HG03108 (cell line): Measurements from ENCODE around the gene INKA1.
"Not testable (repeated sequence)": the region's sequence is repeated elsewhere in the genome, so short reads cannot be mapped to it uniquely, and the experiment has no call there.

Experiments used
- ATAC-seq: cut with Tn5 transposase; IDR thresholded peaks from one replicate; pipeline ENCODE4 v1.9.1; 2021; ENCODE audit warnings: moderate library complexity; ENCODE audit not compliant: unreplicated experiment

The INKA1 gene

DNA sequence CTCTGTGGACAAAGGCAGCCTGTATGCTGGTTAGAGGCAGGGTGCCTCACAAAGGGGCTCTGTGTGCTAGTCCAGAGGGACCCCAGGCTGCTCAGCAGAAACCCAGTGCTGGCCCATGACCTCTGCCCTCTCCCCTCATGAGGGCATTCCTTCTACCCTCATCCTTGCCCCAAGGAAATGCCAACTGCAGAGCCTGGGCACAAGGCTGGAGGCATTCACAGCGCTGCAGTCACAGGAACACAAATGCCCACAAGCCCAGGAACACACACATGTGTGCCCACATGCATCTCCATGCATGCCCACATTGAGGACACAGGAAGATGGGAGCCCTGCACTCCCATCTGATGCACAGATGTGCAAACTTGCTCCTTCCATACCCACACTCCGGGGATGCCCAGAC, 3.8 kb downstream of the INKA1 start:
- no peak for ATAC-seq

- no peak for ATAC-seq
Measured at GRCh38 chr3:49807431-49808114, 4.5 kb downstream of the INKA1 start.

GRCh38 chr3:49812916-49813496, 9.9 kb downstream of the INKA1 start:
- ATAC-seq, result no peak

GRCh38 chr3:49813497-49814174, 10.6 kb downstream of the INKA1 start, which contains the start of gene UBA7:
Gene UBA7 (minus strand): TSS chr3:49813953. CDS start chr3:49813787, 166 bp downstream.
- peak; percentile 88 for ATAC-seq

- ATAC-seq, result not testable (repeated sequence)
Measured at GRCh38 chr3:49823131-49823530, 20.1 kb downstream of the INKA1 start.

- no peak for ATAC-seq
Measured at GRCh38 chr3:49826016-49826415, 23.0 kb downstream of the INKA1 start.

DNA sequence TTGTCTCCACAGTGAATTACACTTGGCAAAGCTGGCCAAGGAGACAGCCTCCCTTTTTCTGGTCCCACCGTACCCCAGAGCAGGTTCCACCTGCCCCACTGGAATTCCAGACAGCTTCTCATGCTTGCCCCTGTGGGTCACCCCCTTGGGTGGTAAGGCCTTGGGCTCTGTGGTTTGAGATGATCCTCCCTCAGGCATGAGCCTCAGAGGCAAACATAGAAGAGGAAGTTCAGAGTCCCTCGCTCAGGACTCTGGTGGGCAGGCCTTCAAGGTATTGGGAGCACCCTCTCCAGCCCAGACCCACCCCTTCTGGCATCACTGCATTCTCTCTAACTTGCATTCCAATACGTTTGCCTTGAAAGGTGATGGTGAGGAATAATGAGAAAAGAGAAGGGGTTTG, 28.3 kb downstream of the INKA1 start:
- no peak for ATAC-seq

GRCh38 chr3:49839193-49839809, 36.2 kb downstream of the INKA1 start:
- ATAC-seq, result no peak

GRCh38 chr3:49840388-49840787, 37.3 kb downstream of the INKA1 start:
- ATAC-seq, result no peak

DNA sequence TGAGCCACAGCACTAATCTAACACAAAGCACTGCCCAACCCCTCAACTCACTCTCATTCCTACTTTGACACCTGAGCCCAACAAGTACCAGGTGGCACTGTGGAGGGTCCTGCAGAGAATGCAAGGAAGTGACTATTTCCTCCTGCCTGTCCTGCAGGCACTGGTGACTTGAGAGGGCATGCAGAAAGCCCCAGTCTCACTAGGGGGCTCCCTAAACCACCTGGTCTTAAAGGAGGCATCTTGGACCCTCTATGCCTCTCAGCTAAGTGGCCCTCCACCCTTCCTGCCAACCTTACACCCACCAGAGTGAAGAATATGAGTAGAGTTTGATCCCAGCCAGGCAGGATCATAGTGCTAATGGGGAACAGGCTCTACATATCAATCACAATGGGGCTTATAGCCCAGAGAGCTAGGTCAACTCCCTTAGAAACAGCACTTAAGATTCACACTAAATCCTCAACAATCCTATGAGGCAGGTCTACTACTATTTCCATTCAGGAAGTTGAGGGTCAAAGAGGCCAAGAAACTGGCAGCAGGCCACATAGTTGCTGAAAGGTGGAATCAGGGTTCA, 38.1 kb downstream of the INKA1 start:
- ATAC-seq, result no peak

DNA sequence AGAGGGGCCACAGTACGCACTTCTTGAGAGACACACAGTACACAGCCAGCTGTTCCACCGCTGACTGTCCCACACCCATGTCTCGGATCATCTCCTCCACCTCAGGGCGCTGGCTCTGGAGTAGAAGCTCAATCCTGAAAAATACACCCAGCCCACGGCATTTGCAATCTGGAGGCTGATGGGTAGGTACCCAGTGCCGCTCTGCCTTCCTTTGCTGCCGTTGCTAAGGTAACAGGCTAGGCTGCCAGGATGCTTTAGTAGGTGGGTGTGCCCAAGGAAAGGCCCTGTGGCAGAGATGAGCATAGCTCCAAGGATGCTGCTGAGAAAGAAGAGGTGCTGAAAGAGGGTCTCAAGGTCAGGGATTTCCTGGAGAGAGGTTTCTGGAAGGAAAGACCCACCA, 38.7 kb downstream of the INKA1 start:
- no peak for ATAC-seq

DNA sequence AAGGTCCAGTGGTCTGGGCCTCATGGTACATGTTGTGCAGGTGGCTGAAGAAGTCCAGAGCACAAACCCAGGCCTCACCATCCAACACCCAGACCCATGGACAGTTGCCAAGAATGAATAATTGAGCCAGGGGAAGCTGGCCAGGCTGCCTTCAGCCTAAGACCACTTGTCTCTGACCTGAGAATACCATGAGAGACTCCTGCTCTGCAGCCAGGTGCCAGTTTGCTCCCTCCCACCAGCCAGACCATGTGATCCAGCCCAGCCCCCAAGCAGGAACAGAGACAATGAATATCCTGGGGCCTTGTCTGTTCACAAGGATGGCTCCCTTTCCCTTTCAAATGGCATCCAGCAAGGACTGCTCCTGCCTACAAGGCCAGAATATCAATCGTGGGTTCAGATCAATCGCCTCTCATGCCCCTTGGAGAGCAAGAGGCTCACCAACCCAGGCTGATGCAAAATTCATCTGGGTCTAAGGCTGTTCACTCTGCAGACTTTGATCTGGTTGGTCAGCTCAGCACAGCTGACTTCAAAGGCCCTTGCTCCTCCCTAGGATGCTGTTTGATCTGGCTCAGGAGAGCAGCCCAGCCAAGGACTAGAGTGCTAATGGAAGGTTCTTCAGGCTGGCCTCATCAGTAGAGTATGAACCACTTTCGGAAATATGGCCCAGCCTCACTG, 39.9 kb downstream of the INKA1 start:
- ATAC-seq, result no peak

DNA sequence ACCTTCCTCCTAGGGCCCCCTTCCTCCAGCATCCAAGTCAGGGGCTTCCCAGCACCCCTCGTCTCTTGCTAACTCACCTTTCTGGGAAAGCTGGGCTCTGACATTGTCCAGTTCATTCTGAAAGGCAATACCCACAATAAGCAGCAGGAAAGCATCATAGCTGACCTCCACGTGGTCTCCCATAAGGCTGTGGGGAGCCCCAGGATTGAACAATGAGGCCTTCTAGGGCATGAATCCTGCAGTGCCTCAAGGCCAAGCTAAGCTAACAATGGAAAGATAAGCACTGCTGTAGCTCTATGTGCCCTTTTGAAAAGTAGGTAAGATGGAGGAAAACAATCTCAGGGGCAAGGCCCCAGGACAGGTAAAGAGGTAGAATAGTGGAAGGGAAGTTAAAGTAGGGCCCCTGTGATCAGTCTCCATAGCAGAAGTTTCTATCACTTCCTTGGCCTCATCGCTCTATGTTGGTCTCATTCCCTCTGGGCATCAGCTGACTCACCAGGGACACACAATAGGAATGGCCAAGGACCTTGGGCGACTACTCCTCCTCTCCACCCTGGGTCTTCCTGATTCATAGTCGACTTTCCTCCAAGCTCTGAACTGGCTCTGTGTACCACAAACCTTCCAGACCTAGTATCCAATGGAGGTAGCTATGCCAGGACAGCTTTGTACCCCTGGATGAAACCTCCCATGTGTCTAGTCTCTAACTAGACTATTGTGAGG, 41.6 kb downstream of the INKA1 start:
- no peak for ATAC-seq

GRCh38 chr3:49845694-49846093, 42.6 kb downstream of the INKA1 start:
- ATAC-seq, result no peak
